ENCODE results near the gene FBN1. TPM values are rescaled to one million over a fixed set of nuclear protein-coding genes. Genes with fewer than 3 reads are reported as not detected.

Gene FBN1
- total RNA-seq, 2 experiments from 2014 or later: 1.3 to 1.7 TPM

DNA sequence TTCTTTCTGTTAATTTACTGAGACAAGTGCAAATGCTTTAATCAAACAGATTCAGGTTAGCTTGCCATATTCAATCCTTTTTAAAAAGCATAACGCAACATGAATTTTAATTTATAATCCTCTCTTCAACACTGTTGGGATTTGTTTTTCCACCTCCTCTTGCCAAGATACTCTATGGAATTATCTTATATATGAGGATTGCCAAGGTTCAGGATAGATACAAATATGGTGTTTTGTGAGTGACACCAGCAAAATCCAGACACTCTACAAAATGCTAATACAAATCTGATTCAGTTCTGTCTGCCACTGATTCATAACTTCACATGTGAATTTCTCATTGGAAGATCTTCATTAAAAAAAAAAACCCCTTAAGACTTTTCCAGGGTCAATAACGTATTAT, 104.8 kb downstream of the FBN1 start:
- H3K27ac Mint-ChIP-seq: no peak overlapping the region
- ChIA-PET POLR2A (no interaction called here), CTCF (no interaction called here)
- H3K9me3 Mint-ChIP-seq: no peaks in the 10 kb centered on the region
- H3K36me3 Mint-ChIP-seq (ENCODE audit: low read depth): no peaks in the 10 kb centered on the region
- H3K4me3 Mint-ChIP-seq: no peak overlapping the region
- H3K27me3 Mint-ChIP-seq: peaks cover 4% of the 10 kb centered on the region
- DNase-seq: no peak
- no peaks in the 10 kb centered on the region for H3K4me1 Mint-ChIP-seq

DNA sequence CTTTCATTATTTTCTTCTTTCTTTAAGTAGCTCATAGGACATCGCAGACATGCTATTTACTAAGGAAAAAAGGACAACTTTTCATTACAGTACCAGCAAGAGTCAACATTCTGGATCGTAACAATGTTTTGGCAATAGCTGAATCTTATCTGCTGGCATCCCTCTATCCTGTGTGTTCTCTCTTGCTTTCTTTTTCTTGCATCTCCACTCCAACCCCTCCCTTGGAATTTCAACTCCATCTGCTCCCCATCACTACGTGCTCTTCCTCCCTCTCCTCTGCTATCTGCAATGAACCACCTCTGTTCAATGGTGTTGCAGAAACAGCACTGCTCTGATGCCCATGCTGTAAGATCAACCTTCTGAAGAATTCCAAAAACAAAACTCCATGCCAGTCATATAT, 106.6 kb downstream of the FBN1 start:
- CTCF ChIA-PET: no interaction called here
- no peaks in the 10 kb centered on the region for H3K36me3 Mint-ChIP-seq (ENCODE audit: low read depth)

DNA sequence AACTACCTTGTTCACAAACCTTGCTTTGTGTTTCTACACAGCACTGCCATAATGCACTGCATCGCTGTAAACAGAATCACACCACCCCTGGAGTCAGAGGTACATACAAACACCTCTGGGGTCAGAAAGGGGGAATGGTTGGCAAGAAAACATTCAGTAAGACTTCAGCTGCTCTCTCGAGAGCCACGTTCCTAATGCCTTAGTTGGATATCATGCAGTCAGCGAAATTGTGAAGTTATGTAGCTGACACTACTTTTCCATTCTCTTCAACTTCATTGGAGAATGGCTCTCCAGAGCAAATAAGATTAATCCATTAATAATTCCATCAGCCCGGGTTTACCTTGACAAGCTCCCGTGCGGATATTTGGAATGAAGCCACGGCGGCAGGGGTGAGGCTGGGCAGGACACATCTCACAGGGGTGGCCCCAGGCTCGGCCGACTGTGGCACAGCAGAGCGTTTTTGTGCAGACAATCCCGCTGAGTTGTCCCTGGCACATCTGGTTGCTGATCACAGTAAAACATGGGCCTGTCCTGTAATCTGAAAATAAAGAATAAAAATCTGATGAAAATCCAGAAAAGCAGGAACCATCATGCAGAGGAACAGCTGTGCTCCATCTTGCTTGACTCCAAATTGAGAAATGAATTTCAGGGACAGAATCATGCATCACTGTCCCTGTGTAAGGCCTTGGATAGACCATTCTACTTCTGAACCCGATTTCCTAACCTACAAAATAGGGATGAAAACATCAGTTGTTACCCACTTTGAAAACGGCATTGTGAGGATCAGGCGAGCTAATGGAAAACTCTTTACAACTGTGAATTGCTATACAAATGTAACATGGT, 108.0 kb downstream of the FBN1 start:
- H3K9me3 Mint-ChIP-seq: no peaks in the 10 kb centered on the region
- no peak overlapping the region for H3K4me3 Mint-ChIP-seq
- ChIA-PET POLR2A (no interaction called here), CTCF (no interaction called here)
- H3K27me3 Mint-ChIP-seq: peaks cover 4% of the 10 kb centered on the region
- DNase-seq: no peak
- no peaks in the 10 kb centered on the region for H3K36me3 Mint-ChIP-seq (ENCODE audit: low read depth)
- H3K27ac Mint-ChIP-seq: no peak overlapping the region
- H3K4me1 Mint-ChIP-seq: no peaks in the 10 kb centered on the region

More for the DNA sequence above, 106.6 kb downstream of the FBN1 start:
- Mint-ChIP-seq H3K27me3 (peaks cover 4% of the 10 kb centered on the region), H3K9me3 (no peaks in the 10 kb centered on the region), H3K4me3 (no peak overlapping the region), H3K4me1 (no peaks in the 10 kb centered on the region), H3K27ac (no peak overlapping the region)
- no peak for DNase-seq
- POLR2A ChIA-PET: no interaction called here

DNA sequence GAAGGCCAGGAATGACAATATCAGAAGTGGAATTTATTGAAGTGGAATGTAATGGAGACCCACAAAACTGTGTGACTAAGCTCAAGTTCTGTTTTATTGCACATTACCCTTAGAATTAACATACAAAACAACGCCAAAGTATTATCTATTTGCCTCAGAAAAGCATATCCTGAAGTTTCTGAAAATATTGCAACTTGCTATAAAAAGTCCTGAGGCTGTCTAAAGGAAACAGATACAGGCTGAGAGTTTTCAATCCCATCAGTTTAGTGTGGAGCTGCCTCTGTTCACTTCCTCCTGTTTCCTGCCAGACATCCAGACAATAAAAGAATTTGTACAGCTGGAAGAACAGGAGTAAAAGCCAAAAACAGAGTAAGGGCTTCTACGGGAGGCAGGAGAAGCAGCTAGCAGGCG, 108.8 kb downstream of the FBN1 start:
- H3K4me1 Mint-ChIP-seq: no peaks in the 10 kb centered on the region
- H3K36me3 Mint-ChIP-seq (ENCODE audit: low read depth): no peaks in the 10 kb centered on the region
- DNase-seq: no peak
- no peak overlapping the region for H3K4me3 Mint-ChIP-seq
- H3K9me3 Mint-ChIP-seq: no peaks in the 10 kb centered on the region
- CTCF ChIA-PET: no interaction called here
- no peak overlapping the region for H3K27ac Mint-ChIP-seq
- H3K27me3 Mint-ChIP-seq: peaks cover 4% of the 10 kb centered on the region
- POLR2A ChIA-PET: no interaction called here

DNA sequence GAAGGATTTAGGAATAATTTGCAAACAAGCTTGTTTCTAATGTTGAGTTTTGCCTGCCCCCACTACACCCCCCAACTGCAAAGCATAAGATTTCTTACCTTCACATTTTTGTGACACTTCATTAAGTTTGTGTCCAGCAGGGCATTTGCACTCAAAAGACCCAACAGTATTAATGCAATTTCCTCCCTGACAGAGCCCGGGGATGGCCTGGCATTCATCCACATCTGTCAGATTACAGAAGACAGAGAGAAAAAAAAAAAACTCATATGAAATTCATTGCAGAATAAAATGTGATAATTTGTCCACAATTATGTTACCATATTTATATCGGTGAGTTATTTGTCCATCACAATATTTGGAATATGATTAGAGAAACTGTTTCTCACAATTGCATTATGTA, 111.5 kb downstream of the FBN1 start:
- no peak overlapping the region for H3K27ac Mint-ChIP-seq
- CTCF ChIA-PET: interaction anchor here (0.8 kb wide), 1 partner anchor 1132 kb away, joined by 3 read pairs; no protein-coding TSS in a partner anchor
- POLR2A ChIA-PET: no interaction called here
- no peaks in the 10 kb centered on the region for H3K36me3 Mint-ChIP-seq (ENCODE audit: low read depth)
- H3K4me1 Mint-ChIP-seq: no peaks in the 10 kb centered on the region
- no peak for DNase-seq
- H3K9me3 Mint-ChIP-seq: no peaks in the 10 kb centered on the region
- H3K27me3 Mint-ChIP-seq: peaks cover under 1% of the 10 kb centered on the region
- no peak overlapping the region for H3K4me3 Mint-ChIP-seq

DNA sequence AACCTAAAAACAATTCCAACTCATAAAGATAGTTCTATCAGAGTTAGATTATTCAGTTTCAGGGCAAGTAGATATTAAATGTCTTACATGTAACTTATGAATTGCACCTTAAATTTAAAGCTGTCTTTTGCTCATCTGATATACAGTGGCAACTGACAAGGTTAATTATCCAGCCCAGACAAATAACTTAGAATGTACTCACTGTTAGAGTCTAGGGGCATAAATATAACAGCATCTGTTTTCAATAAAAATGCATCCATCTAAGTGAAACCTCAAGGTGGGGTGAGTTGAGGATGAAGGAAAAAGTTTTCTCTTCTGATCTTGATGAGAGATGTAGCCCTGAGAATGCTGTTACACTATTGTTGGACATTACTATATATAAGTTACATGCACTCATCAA, 112.6 kb downstream of the FBN1 start:
- CTCF ChIA-PET: no interaction called here
- no peaks in the 10 kb centered on the region for H3K9me3 Mint-ChIP-seq

DNA sequence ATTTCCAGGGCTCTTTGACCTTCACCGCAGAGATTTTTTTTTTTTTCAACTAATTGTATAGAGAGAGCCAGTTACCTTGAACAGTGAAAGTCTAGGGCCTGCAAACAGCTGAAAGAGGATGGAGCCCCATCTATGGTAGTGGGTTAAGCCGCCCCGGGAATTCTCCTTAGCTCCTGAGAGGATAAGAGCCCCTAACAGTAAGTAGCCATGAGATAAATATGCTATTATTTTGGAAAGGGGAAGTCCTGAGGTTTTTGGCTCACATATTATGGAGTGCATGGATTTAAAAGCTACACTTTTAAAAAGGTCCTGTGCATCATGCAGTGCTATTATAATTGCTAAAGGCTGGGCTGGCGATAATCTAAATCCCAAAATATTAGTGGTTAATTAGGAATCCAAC, 115.0 kb downstream of the FBN1 start:
- no peaks in the 10 kb centered on the region for H3K4me1 Mint-ChIP-seq
- no peaks in the 10 kb centered on the region for H3K27me3 Mint-ChIP-seq
- H3K9me3 Mint-ChIP-seq: no peaks in the 10 kb centered on the region
- H3K27ac Mint-ChIP-seq: no peak overlapping the region
- no peak for DNase-seq
- CTCF ChIA-PET: no interaction called here
- H3K36me3 Mint-ChIP-seq (ENCODE audit: low read depth): no peaks in the 10 kb centered on the region
- no peak overlapping the region for H3K4me3 Mint-ChIP-seq
- POLR2A ChIA-PET: no interaction called here

More for the DNA sequence above, 112.6 kb downstream of the FBN1 start:
- POLR2A ChIA-PET: no interaction called here
- H3K27ac Mint-ChIP-seq: no peak overlapping the region
- H3K4me1 Mint-ChIP-seq: no peaks in the 10 kb centered on the region
- DNase-seq: no peak
- H3K4me3 Mint-ChIP-seq: no peak overlapping the region
- H3K27me3 Mint-ChIP-seq: no peaks in the 10 kb centered on the region
- no peaks in the 10 kb centered on the region for H3K36me3 Mint-ChIP-seq (ENCODE audit: low read depth)

DNA sequence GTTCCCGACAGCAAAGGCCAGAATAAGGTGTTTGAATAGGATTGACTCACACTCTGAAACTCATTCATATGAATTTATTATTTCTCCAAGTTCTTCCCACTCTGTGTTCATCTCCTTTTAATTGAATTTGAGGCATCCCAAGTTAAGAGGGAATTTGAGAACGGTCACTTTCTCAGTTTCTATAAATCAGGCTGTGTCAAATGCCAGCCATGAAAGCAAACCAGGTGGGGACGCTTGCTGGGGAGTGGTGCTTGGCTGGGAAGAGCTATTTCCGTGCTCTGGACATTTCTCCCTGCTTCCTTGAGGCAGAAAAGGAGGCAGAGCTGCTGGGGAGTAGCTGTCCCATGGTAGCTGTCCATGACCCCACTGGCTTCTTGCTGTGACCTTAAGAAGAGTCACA, 116.6 kb downstream of the FBN1 start:
- DNase-seq: no peak
- POLR2A ChIA-PET: no interaction called here
- H3K4me3 Mint-ChIP-seq: no peak overlapping the region
- H3K27me3 Mint-ChIP-seq: no peaks in the 10 kb centered on the region
- H3K36me3 Mint-ChIP-seq (ENCODE audit: low read depth): no peaks in the 10 kb centered on the region
- CTCF ChIA-PET: no interaction called here
- no peaks in the 10 kb centered on the region for H3K9me3 Mint-ChIP-seq
- no peaks in the 10 kb centered on the region for H3K4me1 Mint-ChIP-seq
- no peak overlapping the region for H3K27ac Mint-ChIP-seq

DNA sequence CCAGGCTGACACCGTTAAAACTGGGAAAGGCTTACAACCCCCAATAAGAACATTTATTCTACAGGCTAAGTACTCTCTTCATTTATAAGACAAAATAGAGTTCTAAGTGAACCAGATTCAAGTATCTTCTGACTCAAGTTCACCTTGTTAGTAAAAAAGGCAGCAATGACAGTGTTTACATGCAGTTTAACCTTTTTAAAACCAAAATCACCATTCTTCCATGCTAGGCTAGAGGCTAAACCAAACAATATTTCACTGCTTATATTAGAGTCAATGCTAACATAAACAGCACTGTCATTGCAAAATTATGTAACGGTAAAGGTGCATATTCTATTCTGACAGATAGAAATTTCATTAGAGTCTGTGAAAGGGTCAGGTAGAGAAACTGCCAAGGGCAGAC, 118.0 kb downstream of the FBN1 start:
- ChIA-PET CTCF (no interaction called here), POLR2A (no interaction called here)
- no peaks in the 10 kb centered on the region for H3K9me3 Mint-ChIP-seq
- H3K27me3 Mint-ChIP-seq: no peaks in the 10 kb centered on the region
- H3K4me3 Mint-ChIP-seq: no peak overlapping the region
- no peaks in the 10 kb centered on the region for H3K4me1 Mint-ChIP-seq
- H3K36me3 Mint-ChIP-seq (ENCODE audit: low read depth): no peaks in the 10 kb centered on the region
- DNase-seq: no peak
- H3K27ac Mint-ChIP-seq: no peak overlapping the region

DNA sequence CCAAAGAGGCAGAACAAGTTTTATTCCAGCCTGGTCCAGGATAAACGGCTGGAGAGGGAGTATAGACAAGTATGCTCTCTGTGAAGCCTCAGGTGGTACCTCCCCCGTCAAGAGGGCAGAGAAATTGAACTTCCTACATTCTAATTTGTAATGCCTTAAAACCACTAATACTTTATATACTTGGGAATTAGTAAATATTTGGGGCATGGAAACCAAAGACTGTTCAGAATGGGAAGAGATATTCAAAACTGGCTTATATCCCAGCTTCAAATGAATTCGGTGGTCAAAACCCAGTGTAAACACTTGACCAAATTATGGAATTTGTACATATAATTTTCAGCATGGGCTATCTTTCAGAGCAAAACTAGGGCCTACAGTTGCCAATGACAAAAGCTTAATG, 122.6 kb downstream of the FBN1 start:
- no peak overlapping the region for H3K27ac Mint-ChIP-seq
- H3K27me3 Mint-ChIP-seq: peaks cover 9% of the 10 kb centered on the region
- ChIA-PET CTCF (no interaction called here), POLR2A (no interaction called here)
- H3K4me3 Mint-ChIP-seq: no peak overlapping the region
- H3K36me3 Mint-ChIP-seq (ENCODE audit: low read depth): no peaks in the 10 kb centered on the region
- no peaks in the 10 kb centered on the region for H3K4me1 Mint-ChIP-seq
- DNase-seq: no peak
- no peaks in the 10 kb centered on the region for H3K9me3 Mint-ChIP-seq

DNA sequence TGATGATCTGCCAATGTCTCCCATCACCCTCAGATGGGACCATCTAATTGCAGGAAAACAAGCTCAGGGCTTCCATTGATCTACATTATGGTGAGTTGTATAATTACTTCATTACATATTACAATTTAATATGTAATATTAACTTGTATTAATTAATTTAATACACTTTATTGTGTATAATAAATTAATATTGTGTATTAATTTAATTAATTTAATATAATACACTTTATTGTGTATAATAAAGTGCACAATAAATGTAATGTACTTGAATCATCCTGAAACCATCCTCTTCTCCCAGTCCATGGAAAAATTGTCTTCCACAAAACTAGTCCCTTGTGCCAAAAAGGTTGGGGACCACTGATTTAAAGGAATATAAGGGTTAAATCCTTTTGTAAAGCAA, 123.4 kb downstream of the FBN1 start:
- no peaks in the 10 kb centered on the region for H3K36me3 Mint-ChIP-seq (ENCODE audit: low read depth)
- no peak overlapping the region for H3K27ac Mint-ChIP-seq
- H3K27me3 Mint-ChIP-seq: peaks cover 12% of the 10 kb centered on the region
- DNase-seq: no peak
- ChIA-PET CTCF (no interaction called here), POLR2A (no interaction called here)
- H3K4me1 Mint-ChIP-seq: no peaks in the 10 kb centered on the region
- H3K4me3 Mint-ChIP-seq: no peak overlapping the region
- no peaks in the 10 kb centered on the region for H3K9me3 Mint-ChIP-seq

DNA sequence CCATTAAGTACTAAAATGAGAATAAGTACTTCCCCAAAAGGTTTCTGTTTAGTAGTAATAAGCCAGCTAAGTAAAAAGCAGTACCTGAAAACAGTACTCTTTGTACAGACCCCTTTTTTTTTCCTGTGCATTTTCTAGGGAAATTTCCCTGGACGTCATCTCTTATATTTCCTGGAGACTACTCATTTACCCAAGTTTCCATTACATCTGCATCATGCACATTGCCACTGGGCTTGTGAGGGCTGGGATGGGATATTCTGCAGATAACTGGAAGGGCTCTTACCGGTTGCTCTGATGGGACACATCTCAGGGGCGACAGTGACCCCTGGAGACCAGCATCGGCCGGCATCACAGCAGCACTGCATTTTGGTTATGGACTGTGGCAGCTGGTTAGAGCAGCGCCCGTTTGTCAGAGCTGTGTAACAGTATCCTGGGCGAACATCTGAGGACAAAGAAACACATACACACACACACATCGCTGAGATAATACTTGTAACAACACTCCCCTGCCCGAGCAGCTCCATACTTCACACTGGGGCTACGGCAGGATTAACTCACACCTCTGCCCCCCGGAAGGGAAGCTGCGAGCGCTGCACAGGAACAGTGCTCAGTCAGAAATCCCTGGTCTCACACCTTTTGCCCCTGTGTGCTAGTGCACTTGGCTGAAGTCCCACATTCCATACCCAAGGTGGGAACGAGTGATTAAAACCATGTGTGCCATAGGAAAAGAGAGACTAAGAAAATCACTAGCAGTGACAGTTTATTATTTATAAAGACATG, 124.9 kb downstream of the FBN1 start:
- H3K27me3 Mint-ChIP-seq: peaks cover 17% of the 10 kb centered on the region
- H3K36me3 Mint-ChIP-seq (ENCODE audit: low read depth): no peaks in the 10 kb centered on the region
- ChIA-PET POLR2A (no interaction called here), CTCF (no interaction called here)
- no peaks in the 10 kb centered on the region for H3K9me3 Mint-ChIP-seq
- no peak for DNase-seq
- no peak overlapping the region for H3K27ac Mint-ChIP-seq
- H3K4me1 Mint-ChIP-seq: no peaks in the 10 kb centered on the region
- no peak overlapping the region for H3K4me3 Mint-ChIP-seq

DNA sequence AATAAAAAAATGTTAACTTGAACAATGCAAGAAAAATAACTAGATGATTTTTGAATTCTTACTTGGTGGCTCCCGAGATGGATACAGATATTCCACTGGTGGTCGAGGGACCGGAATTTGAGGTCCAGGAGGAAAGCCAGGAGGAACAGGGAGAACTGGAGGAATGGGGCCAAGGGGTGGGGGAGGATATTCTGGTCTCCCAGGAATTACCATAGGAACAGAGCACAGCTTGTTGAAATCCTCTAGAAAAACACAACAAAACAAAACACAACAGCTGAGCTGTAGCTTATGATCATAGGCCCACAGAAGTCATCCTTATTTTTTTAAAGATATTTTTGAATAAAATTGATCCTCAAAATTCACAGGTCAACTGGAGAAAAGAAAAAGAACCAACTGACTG, 129.4 kb downstream of the FBN1 start:
- no peak for DNase-seq
- no peak overlapping the region for H3K4me3 Mint-ChIP-seq
- no peaks in the 10 kb centered on the region for H3K36me3 Mint-ChIP-seq (ENCODE audit: low read depth)
- H3K4me1 Mint-ChIP-seq: no peaks in the 10 kb centered on the region
- POLR2A ChIA-PET: no interaction called here
- CTCF ChIA-PET: no interaction called here
- no peaks in the 10 kb centered on the region for H3K9me3 Mint-ChIP-seq
- H3K27ac Mint-ChIP-seq: no peak overlapping the region
- peaks cover 17% of the 10 kb centered on the region for H3K27me3 Mint-ChIP-seq

DNA sequence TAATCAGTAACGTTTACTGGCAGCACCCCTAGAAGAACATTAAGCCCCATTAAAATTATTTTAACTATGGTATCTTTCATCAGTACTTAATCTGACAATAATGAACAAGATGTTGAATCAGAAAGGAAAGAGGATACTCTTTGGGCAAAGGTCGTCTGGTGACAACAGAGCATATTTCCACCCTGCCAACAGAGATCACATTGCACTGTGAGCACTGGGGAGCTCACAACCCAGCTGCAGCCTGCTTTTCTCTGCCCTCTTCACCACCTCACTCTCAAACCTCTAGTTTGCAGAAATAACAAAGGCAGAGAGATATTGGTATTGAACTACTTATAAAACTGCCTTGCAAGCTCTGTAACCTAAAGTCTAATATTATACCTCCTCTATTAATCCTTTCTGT, 130.0 kb downstream of the FBN1 start:
- Mint-ChIP-seq H3K4me3 (no peak overlapping the region), H3K9me3 (no peaks in the 10 kb centered on the region), H3K4me1 (no peaks in the 10 kb centered on the region), H3K27ac (no peak overlapping the region), H3K36me3 (ENCODE audit: low read depth) (no peaks in the 10 kb centered on the region), H3K27me3 (peaks cover 17% of the 10 kb centered on the region)
- no peak for DNase-seq
- CTCF ChIA-PET: no interaction called here
- POLR2A ChIA-PET: no interaction called here

Data from activated CD4-positive, alpha-beta memory T cell treated with anti-CD3 and anti-CD28 coated beads, Interleukin-2, amount 10 ng/mL, durations not matched to agents 7 days and 5 days (primary cell).